Measurements from ENCODE around the gene CHRNB2.

GRCh38 chr1:154594811-154595210 lies 27.2 kb downstream of the CHRNB2 start:
- no peak for TF ChIP-seq BCL11B (tag by site-specific recombination; IDR thresholded peaks at IDR 0.05; ENCODE audit: low read depth)
- TF ChIP-seq, protein P1, sequence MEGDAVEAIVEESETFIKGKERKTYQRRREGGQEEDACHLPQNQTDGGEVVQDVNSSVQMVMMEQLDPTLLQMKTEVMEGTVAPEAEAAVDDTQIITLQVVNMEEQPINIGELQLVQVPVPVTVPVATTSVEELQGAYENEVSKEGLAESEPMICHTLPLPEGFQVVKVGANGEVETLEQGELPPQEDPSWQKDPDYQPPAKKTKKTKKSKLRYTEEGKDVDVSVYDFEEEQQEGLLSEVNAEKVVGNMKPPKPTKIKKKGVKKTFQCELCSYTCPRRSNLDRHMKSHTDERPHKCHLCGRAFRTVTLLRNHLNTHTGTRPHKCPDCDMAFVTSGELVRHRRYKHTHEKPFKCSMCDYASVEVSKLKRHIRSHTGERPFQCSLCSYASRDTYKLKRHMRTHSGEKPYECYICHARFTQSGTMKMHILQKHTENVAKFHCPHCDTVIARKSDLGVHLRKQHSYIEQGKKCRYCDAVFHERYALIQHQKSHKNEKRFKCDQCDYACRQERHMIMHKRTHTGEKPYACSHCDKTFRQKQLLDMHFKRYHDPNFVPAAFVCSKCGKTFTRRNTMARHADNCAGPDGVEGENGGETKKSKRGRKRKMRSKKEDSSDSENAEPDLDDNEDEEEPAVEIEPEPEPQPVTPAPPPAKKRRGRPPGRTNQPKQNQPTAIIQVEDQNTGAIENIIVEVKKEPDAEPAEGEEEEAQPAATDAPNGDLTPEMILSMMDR (tag by site-specific recombination; IDR thresholded peaks at IDR 0.05): no peak
- TF ChIP-seq ZBTB7A (tag by site-specific recombination; IDR thresholded peaks at IDR 0.05; ENCODE audit: low read depth): no peak
- no peak for TF ChIP-seq ZNF114 (tag by site-specific recombination; IDR thresholded peaks at IDR 0.05)
- TF ChIP-seq, protein P2, sequence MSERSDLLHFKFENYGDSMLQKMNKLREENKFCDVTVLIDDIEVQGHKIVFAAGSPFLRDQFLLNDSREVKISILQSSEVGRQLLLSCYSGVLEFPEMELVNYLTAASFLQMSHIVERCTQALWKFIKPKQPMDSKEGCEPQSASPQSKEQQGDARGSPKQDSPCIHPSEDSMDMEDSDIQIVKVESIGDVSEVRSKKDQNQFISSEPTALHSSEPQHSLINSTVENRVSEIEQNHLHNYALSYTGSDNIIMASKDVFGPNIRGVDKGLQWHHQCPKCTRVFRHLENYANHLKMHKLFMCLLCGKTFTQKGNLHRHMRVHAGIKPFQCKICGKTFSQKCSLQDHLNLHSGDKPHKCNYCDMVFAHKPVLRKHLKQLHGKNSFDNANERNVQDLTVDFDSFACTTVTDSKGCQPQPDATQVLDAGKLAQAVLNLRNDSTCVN (tag by site-specific recombination; optimal IDR thresholded peaks at IDR 0.05): no peak
- no peak for TF ChIP-seq ZNF677 (tag by site-specific recombination; IDR thresholded peaks at IDR 0.05)

Measured in HEK293 (cell line).